OCI-LY1 (cell line): Measurements from ENCODE around the gene GFRA4.

Source experiments
- H2AFZ ChIP-seq: fragments of 200-600 bp; sonication (generic), shearing (Covaris generic); 2 replicates; pipeline ENCODE4 v1.6.0; 2014; ENCODE audit warnings: antibody characterized with exemption, mild to moderate bottlenecking, low read length
- H3F3A ChIP-seq: fragments of 200-600 bp; sonication (generic), shearing (Covaris generic); 2 replicates; pipeline ENCODE4 v1.6.0; 2014; ENCODE audit warnings: mild to moderate bottlenecking, antibody characterized with exemption, low read length, moderate library complexity; ENCODE audit not compliant: insufficient read depth
- H3K27ac ChIP-seq: fragments of 200-600 bp; sonication (generic); 2 replicates; pipeline ENCODE4 v1.5.1; 2014; ENCODE audit warnings: low read length, mixed run types, mild to moderate bottlenecking, low read depth; ENCODE audit not compliant: poor library complexity, severe bottlenecking
- H3K27me3 ChIP-seq: fragments of 200-600 bp; sonication (generic); 2 replicates; pipeline ENCODE4 v1.6.0; 2014; ENCODE audit warnings: antibody characterized with exemption, mild to moderate bottlenecking, low read length, moderate library complexity; ENCODE audit not compliant: insufficient read depth
- H3K36me3 ChIP-seq: fragments of 200-600 bp; sonication (generic); 2 replicates; pipeline ENCODE4 v1.6.1; 2014; ENCODE audit warnings: mild to moderate bottlenecking, antibody characterized with exemption, low read length, moderate library complexity, mixed read lengths; ENCODE audit not compliant: insufficient read depth
- H3K4me1 ChIP-seq: fragments of 200-600 bp; sonication (generic); 2 replicates; pipeline ENCODE4 v1.5.1; 2014; ENCODE audit warnings: mild to moderate bottlenecking, low read length, moderate library complexity; ENCODE audit not compliant: insufficient read depth, severe bottlenecking
- H3K4me2 ChIP-seq: fragments of 200-600 bp; sonication (generic), shearing (Covaris generic); 2 replicates; pipeline ENCODE4 v1.6.1; 2014; ENCODE audit warnings: low read length
- H3K4me3 ChIP-seq: fragments of 200-600 bp; sonication (generic); 2 replicates; pipeline ENCODE4 v1.5.1; 2014; ENCODE audit warnings: low read length, low read depth, mild to moderate bottlenecking, mixed read lengths; ENCODE audit not compliant: poor library complexity, severe bottlenecking
- H3K79me2 ChIP-seq: fragments of 200-600 bp; shearing (Covaris generic); 2 replicates; pipeline ENCODE4 v1.6.1; 2016; ENCODE audit warnings: mixed run types, low read length, mixed read lengths; ENCODE audit not compliant: insufficient read depth
- H3K9ac ChIP-seq: fragments of 200-600 bp; sonication (generic), shearing (Covaris generic); 2 replicates; pipeline ENCODE4 v1.6.1; 2014; ENCODE audit warnings: mild to moderate bottlenecking, low read length, mixed read lengths
- H3K9me2 ChIP-seq: fragments of 200-600 bp; sonication (generic), shearing (Covaris generic); 2 replicates; pipeline ENCODE4 v1.6.1; 2014; ENCODE audit warnings: low read depth, mild to moderate bottlenecking, low read length, mixed read lengths
- H3K9me3 ChIP-seq: fragments of 200-600 bp; shearing (Covaris generic); 2 replicates; pipeline ENCODE4 v1.6.1; 2014; ENCODE audit warnings: low read length, mixed read lengths
- H4K20me1 ChIP-seq: fragments of 200-600 bp; sonication (generic), shearing (Covaris generic); 2 replicates; pipeline ENCODE4 v1.6.0; 2016; ENCODE audit warnings: mild to moderate bottlenecking, low read length; ENCODE audit not compliant: insufficient read depth
- CTCF ChIP-seq: fragments of 200-600 bp; sonication (generic), shearing (Covaris generic); IDR thresholded peaks from 2 replicates; pipeline ENCODE4 v1.5.1; 2017; ENCODE audit warnings: mild to moderate bottlenecking, antibody characterized with exemption, low read length, moderate library complexity, mixed read lengths
- EZH2 ChIP-seq: fragments of 200-600 bp; sonication (generic), shearing (Covaris generic); IDR thresholded peaks from 2 replicates; pipeline ENCODE4 v1.8.0; 2017; ENCODE audit warnings: borderline replicate concordance, mixed run types, mild to moderate bottlenecking, antibody characterized with exemption, low read length, moderate library complexity, mixed read lengths

GFRA4 gene

DNA sequence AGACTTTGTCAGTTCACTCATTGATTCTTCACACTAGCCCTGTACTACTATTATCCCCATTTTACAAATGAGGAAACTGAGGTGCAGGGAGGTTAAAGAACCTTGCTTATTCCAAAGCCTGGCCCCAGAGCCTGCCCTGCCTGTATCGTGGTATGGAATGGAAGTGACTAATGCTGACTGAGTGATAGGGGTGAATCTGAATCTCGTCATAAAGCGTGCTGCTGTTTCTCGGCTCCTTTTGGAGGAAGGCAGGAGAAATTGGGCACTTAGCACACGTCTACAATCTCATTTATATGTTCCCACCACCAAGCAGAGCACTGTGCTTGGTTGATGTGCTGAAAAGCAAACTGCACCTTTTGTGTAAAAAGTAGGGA is 17.1 kb downstream of the GFRA4 start:
- no peaks in the 10 kb centered on the region for H3F3A ChIP-seq
- no peak overlapping the region for H2AFZ ChIP-seq
- peaks cover 4% of the 10 kb centered on the region for H3K4me1 ChIP-seq
- no peaks in the 10 kb centered on the region; the same call in 1 of the 2 replicates for H3K27me3 ChIP-seq
- no peak overlapping the region for H3K4me3 ChIP-seq
- no peaks in the 10 kb centered on the region for H4K20me1 ChIP-seq
- no peak overlapping the region for H3K9ac ChIP-seq
- no peak overlapping the region for H3K27ac ChIP-seq
- no peaks in the 10 kb centered on the region for H3K79me2 ChIP-seq
- H3K4me2 ChIP-seq, result no peak overlapping the region
- H3K9me2 ChIP-seq, result no peaks in the 10 kb centered on the region
- no peaks in the 10 kb centered on the region for H3K9me3 ChIP-seq
- H3K36me3 ChIP-seq, result no peaks in the 10 kb centered on the region
- TF ChIP-seq EZH2 (no peak), CTCF (no peak)

DNA sequence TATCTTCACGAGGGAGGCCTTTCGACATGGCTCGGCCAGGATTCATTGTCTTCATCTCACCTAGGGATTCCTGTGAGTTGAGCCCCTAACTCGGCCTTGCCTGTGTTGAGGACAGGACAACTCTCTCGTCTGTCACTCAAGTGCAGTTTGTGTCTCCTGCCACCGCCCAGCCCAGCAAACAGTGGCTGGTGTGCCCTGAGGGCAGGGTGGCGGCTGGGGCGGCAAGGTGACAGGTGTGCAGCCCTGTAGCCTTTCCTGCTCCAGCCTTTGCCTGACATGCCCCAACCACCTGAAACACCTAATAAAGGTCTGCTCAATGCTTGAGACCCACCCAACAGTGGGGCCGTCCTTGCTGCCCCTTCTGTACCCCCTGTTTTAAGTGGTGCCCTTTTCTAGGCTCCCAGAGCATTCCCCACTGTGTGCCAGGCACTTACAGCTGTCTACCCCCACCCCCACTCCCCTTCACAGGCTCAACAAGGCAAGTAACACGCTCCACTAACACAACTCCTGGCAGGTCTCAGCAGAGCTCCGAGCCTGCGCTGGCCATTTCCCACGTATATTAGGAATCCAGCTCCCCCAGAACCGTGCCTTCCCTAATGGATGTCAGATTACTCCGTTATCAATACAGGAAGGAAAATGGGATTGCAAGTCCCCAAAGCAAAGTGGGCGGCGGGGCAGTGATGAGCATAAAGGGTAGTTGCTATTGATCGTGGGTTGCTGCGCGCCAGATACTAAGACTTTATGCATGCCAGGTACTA is 17.7 kb downstream of the GFRA4 start:
- Histone ChIP-seq H4K20me1 (no peaks in the 10 kb centered on the region), H3K79me2 (no peaks in the 10 kb centered on the region), H3K4me1 (no peaks in the 10 kb centered on the region), H3K27me3 (no peaks in the 10 kb centered on the region; the same call in 1 of the 2 replicates), H3K9ac (no peak overlapping the region), H2AFZ (no peak overlapping the region), H3K27ac (no peak overlapping the region), H3K4me2 (no peak overlapping the region), H3K36me3 (no peaks in the 10 kb centered on the region), H3K9me2 (no peaks in the 10 kb centered on the region), H3F3A (no peaks in the 10 kb centered on the region), H3K4me3 (no peak overlapping the region), H3K9me3 (no peaks in the 10 kb centered on the region)
- TF ChIP-seq EZH2 (no peak), CTCF (no peak)

GRCh38 chr20:3640259-3640658 is 22.9 kb downstream of the GFRA4 start:
- H3K9ac ChIP-seq, result no peak overlapping the region
- H3F3A ChIP-seq, result no peaks in the 10 kb centered on the region
- no peaks in the 10 kb centered on the region for H3K4me1 ChIP-seq
- H3K36me3 ChIP-seq, result no peaks in the 10 kb centered on the region
- H3K9me3 ChIP-seq, result no peaks in the 10 kb centered on the region
- no peaks in the 10 kb centered on the region for H3K27me3 ChIP-seq
- no peaks in the 10 kb centered on the region for H3K9me2 ChIP-seq
- no peak overlapping the region for H3K27ac ChIP-seq
- TF ChIP-seq CTCF (no peak), EZH2 (no peak)
- no peak overlapping the region for H3K4me3 ChIP-seq
- H3K79me2 ChIP-seq, result no peaks in the 10 kb centered on the region
- H4K20me1 ChIP-seq, result no peaks in the 10 kb centered on the region; the same call in 1 of the 2 replicates
- no peak overlapping the region for H3K4me2 ChIP-seq
- no peak overlapping the region for H2AFZ ChIP-seq
